Loucy (cell line): ENCODE results near the gene VPS16.

Experiments
- CTCF ChIP-seq: fragments of 200-600 bp; sonication (generic); conservative IDR thresholded peaks from 2 replicates; pipeline ENCODE4 v1.5.1; 2014; ENCODE audit warnings: mild to moderate bottlenecking, antibody characterized with exemption, low read length
- EZH2phosphoT487 ChIP-seq: fragments of 200-600 bp; IDR thresholded peaks from 2 replicates; pipeline ENCODE4 v1.6.1; 2018; ENCODE audit warnings: antibody characterized with exemption, mild to moderate bottlenecking, moderate library complexity, borderline replicate concordance

GRCh38 chr20:2903686-2904085, 63.1 kb downstream of the VPS16 start:
- no peak for TF ChIP-seq CTCF
- TF ChIP-seq EZH2phosphoT487: no peak
